ENCODE data around the gene MVB12A. TPM values are rescaled to one million over a fixed set of nuclear protein-coding genes. Genes with fewer than 3 reads are reported as not detected.

Gene MVB12A
- total and polyA plus RNA-seq, 2 of the 8 experiments (the other 6 are each of a cell fraction or from before 2014, with no cell fraction given) = 37.9 to 76.6 TPM

GRCh38 chr19:17473041-17473440, 53.2 kb downstream of the MVB12A start (continued):
- TF ChIP-seq JUND (IDR thresholded peaks at IDR 0.05; ENCODE audit: low read length) (no peak), EP300 (IDR thresholded peaks at IDR 0.05; ENCODE audit: borderline replicate concordance in 1 of 2, low read depth in 2 of 2, low read length in 2 of 2) (no peak)

Other genes with a start within 250 kb of the MVB12A start
- gene USE1, start 204.7 kb upstream of the MVB12A start, total RNA-seq (2021; fragmentation: NEBNext Ultra II Directional; extraction: Animal tissue kit (Norgen Biotek cat#: 25700)) = 8.7 and 11.8 TPM in 2 replicates
- 13.9 and 16.6 TPM in 2 replicates for gene USE1, start 204.7 kb upstream of the MVB12A start, polyA plus RNA-seq (2011; rRNA removed)
- 32.1 and 32.6 TPM in 2 replicates for gene OCEL1, start 193.8 kb upstream of the MVB12A start, total RNA-seq (2021; fragmentation: NEBNext Ultra II Directional; extraction: Animal tissue kit (Norgen Biotek cat#: 25700))
- gene OCEL1, start 193.8 kb upstream of the MVB12A start, polyA plus RNA-seq (2011; rRNA removed) = 13.3 and 20.2 TPM in 2 replicates
- gene NR2F6, start 174.1 kb upstream of the MVB12A start, total RNA-seq (2021; fragmentation: NEBNext Ultra II Directional; extraction: Animal tissue kit (Norgen Biotek cat#: 25700)) = 114 and 121 TPM in 2 replicates
- 99.7 and 147 TPM in 2 replicates for gene NR2F6, start 174.1 kb upstream of the MVB12A start, polyA plus RNA-seq (2011; rRNA removed)
- 6.5 and 7.5 TPM in 2 replicates for gene USHBP1, start 155.3 kb upstream of the MVB12A start, total RNA-seq (2021; fragmentation: NEBNext Ultra II Directional; extraction: Animal tissue kit (Norgen Biotek cat#: 25700))
- gene USHBP1, start 155.3 kb upstream of the MVB12A start, polyA plus RNA-seq (2011; rRNA removed) = 5.0 and 5.7 TPM in 2 replicates
- 127 and 134 TPM in 2 replicates for gene BABAM1, start 152.6 kb upstream of the MVB12A start, total RNA-seq (2021; fragmentation: NEBNext Ultra II Directional; extraction: Animal tissue kit (Norgen Biotek cat#: 25700))
- 133 and 153 TPM in 2 replicates for gene BABAM1, start 152.6 kb upstream of the MVB12A start, polyA plus RNA-seq (2011; rRNA removed)
- 6.1 and 6.8 TPM in 2 replicates for gene ANKLE1, start 138.1 kb upstream of the MVB12A start, total RNA-seq (2021; fragmentation: NEBNext Ultra II Directional; extraction: Animal tissue kit (Norgen Biotek cat#: 25700))
- gene ANKLE1, start 138.1 kb upstream of the MVB12A start, polyA plus RNA-seq (2011; rRNA removed) = 9.6 and 14.2 TPM in 2 replicates
- gene ABHD8, start 116.6 kb upstream of the MVB12A start, total RNA-seq (2021; fragmentation: NEBNext Ultra II Directional; extraction: Animal tissue kit (Norgen Biotek cat#: 25700)) = 11.3 and 14.5 TPM in 2 replicates
- 18.7 and 28.5 TPM in 2 replicates for gene ABHD8, start 116.6 kb upstream of the MVB12A start, polyA plus RNA-seq (2011; rRNA removed)
- gene MRPL34, start 114.2 kb upstream of the MVB12A start, total RNA-seq (2021; fragmentation: NEBNext Ultra II Directional; extraction: Animal tissue kit (Norgen Biotek cat#: 25700)) = 99.6 and 100 TPM in 2 replicates
- 91.9 and 123 TPM in 2 replicates for gene MRPL34, start 114.2 kb upstream of the MVB12A start, polyA plus RNA-seq (2011; rRNA removed)
- gene DDA1, start 110.5 kb upstream of the MVB12A start, total RNA-seq (2021; fragmentation: NEBNext Ultra II Directional; extraction: Animal tissue kit (Norgen Biotek cat#: 25700)) = 34.5 and 35.9 TPM in 2 replicates
- 29.2 and 30.0 TPM in 2 replicates for gene DDA1, start 110.5 kb upstream of the MVB12A start, polyA plus RNA-seq (2011; rRNA removed)
- gene ANO8, start 85.2 kb upstream of the MVB12A start, total RNA-seq (2021; fragmentation: NEBNext Ultra II Directional; extraction: Animal tissue kit (Norgen Biotek cat#: 25700)) = 20.7 and 21.4 TPM in 2 replicates
- gene ANO8, start 85.2 kb upstream of the MVB12A start, polyA plus RNA-seq (2011; rRNA removed) = 9.5 and 17.3 TPM in 2 replicates
- 52.7 and 56.0 TPM in 2 replicates for gene GTPBP3, start 82.5 kb upstream of the MVB12A start, total RNA-seq (2021; fragmentation: NEBNext Ultra II Directional; extraction: Animal tissue kit (Norgen Biotek cat#: 25700))
- 30.4 and 50.7 TPM in 2 replicates for gene GTPBP3, start 82.5 kb upstream of the MVB12A start, polyA plus RNA-seq (2011; rRNA removed)
- gene PLVAP, start 42.7 kb upstream of the MVB12A start, total RNA-seq (2021; fragmentation: NEBNext Ultra II Directional; extraction: Animal tissue kit (Norgen Biotek cat#: 25700)) = 0.27 TPM in 1 of 2 replicates, not detected in the other
- 0.32 and 0.35 TPM in 2 replicates for gene PLVAP, start 42.7 kb upstream of the MVB12A start, polyA plus RNA-seq (2011; rRNA removed)
- gene CCDC194, start 25.9 kb upstream of the MVB12A start, total RNA-seq (2021; fragmentation: NEBNext Ultra II Directional; extraction: Animal tissue kit (Norgen Biotek cat#: 25700)) = not detected in 2 replicates
- 0.33 and 0.74 TPM in 2 replicates for gene CCDC194, start 25.9 kb upstream of the MVB12A start, polyA plus RNA-seq (2011; rRNA removed)
- gene BST2, start 14.4 kb upstream of the MVB12A start, total RNA-seq (2021; fragmentation: NEBNext Ultra II Directional; extraction: Animal tissue kit (Norgen Biotek cat#: 25700)) = 16.8 and 18.1 TPM in 2 replicates
- gene BST2, start 14.4 kb upstream of the MVB12A start, polyA plus RNA-seq (2011; rRNA removed) = 72.8 and 117 TPM in 2 replicates
- 1.4 and 1.6 TPM in 2 replicates for gene TMEM221, start 28.6 kb downstream of the MVB12A start, total RNA-seq (2021; fragmentation: NEBNext Ultra II Directional; extraction: Animal tissue kit (Norgen Biotek cat#: 25700))
- 2.0 and 2.9 TPM in 2 replicates for gene TMEM221, start 28.6 kb downstream of the MVB12A start, polyA plus RNA-seq (2011; rRNA removed)
- gene NXNL1, start 40.9 kb downstream of the MVB12A start, total RNA-seq (2021; fragmentation: NEBNext Ultra II Directional; extraction: Animal tissue kit (Norgen Biotek cat#: 25700)) = not detected in 2 replicates
- not detected in 2 replicates for gene NXNL1, start 40.9 kb downstream of the MVB12A start, polyA plus RNA-seq (2011; rRNA removed)
- 7.3 and 7.5 TPM in 2 replicates for gene SLC27A1, start 50.5 kb downstream of the MVB12A start, total RNA-seq (2021; fragmentation: NEBNext Ultra II Directional; extraction: Animal tissue kit (Norgen Biotek cat#: 25700))
- 9.1 and 12.2 TPM in 2 replicates for gene SLC27A1, start 50.5 kb downstream of the MVB12A start, polyA plus RNA-seq (2011; rRNA removed)
- gene PGLS, start 91.6 kb downstream of the MVB12A start, total RNA-seq (2021; fragmentation: NEBNext Ultra II Directional; extraction: Animal tissue kit (Norgen Biotek cat#: 25700)) = 67.5 and 72.8 TPM in 2 replicates
- 164 and 193 TPM in 2 replicates for gene PGLS, start 91.6 kb downstream of the MVB12A start, polyA plus RNA-seq (2011; rRNA removed)
- 40.4 and 44.7 TPM in 2 replicates for gene COLGALT1, start 135.6 kb downstream of the MVB12A start, total RNA-seq (2021; fragmentation: NEBNext Ultra II Directional; extraction: Animal tissue kit (Norgen Biotek cat#: 25700))
- 58.1 and 62.8 TPM in 2 replicates for gene COLGALT1, start 135.6 kb downstream of the MVB12A start, polyA plus RNA-seq (2011; rRNA removed)